Choroid plexus epithelial cell (primary cell): ENCODE results near the gene RBM20.
A peak's percentile ranks its signal among the peaks of the same experiment; 100 is the strongest.

Experiments
- DNase-seq: peaks from one replicate; pipeline ENCODE4 v3.0.0-alpha.2; 2010; ENCODE audit warnings: low read depth
- H3K4me3 ChIP-seq: 2 replicates; pipeline ENCODE4 v1.5.1; 2011; ENCODE audit warnings: low read depth, mild to moderate bottlenecking, control low read depth, low read length, moderate library complexity
- TF ChIP-seq, protein P1 (sequence below): conservative IDR thresholded peaks from 2 replicates; pipeline ENCODE4 v1.5.1; 2011; ENCODE audit warnings: low read depth, mild to moderate bottlenecking, control low read depth, inconsistent platforms, low read length, moderate library complexity

The RBM20 gene

GRCh38 chr10:110804376-110804775 is 160.2 kb downstream of the RBM20 start:
- H3K4me3 ChIP-seq: no peak overlapping the region
- DNase-seq: no peak
- TF ChIP-seq, protein P1, sequence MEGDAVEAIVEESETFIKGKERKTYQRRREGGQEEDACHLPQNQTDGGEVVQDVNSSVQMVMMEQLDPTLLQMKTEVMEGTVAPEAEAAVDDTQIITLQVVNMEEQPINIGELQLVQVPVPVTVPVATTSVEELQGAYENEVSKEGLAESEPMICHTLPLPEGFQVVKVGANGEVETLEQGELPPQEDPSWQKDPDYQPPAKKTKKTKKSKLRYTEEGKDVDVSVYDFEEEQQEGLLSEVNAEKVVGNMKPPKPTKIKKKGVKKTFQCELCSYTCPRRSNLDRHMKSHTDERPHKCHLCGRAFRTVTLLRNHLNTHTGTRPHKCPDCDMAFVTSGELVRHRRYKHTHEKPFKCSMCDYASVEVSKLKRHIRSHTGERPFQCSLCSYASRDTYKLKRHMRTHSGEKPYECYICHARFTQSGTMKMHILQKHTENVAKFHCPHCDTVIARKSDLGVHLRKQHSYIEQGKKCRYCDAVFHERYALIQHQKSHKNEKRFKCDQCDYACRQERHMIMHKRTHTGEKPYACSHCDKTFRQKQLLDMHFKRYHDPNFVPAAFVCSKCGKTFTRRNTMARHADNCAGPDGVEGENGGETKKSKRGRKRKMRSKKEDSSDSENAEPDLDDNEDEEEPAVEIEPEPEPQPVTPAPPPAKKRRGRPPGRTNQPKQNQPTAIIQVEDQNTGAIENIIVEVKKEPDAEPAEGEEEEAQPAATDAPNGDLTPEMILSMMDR: no peak

- no peak for DNase-seq
- TF ChIP-seq, protein P1: no peak
- no peak overlapping the region for H3K4me3 ChIP-seq
Observed at GRCh38 chr10:110805292-110805691, 161.2 kb downstream of the RBM20 start.

- TF ChIP-seq, protein P1: no peak
- DNase-seq: no peak
- H3K4me3 ChIP-seq: no peak overlapping the region
Observed at GRCh38 chr10:110806335-110806734, 162.2 kb downstream of the RBM20 start.

- no peak for DNase-seq
- TF ChIP-seq, protein P1: no peak
- no peak overlapping the region for H3K4me3 ChIP-seq
Observed at GRCh38 chr10:110808123-110808522, 164.0 kb downstream of the RBM20 start.

- TF ChIP-seq, protein P1: no peak
Observed at GRCh38 chr10:110808615-110809014, 164.5 kb downstream of the RBM20 start.

GRCh38 chr10:110810625-110811024 is 166.5 kb downstream of the RBM20 start:
- H3K4me3 ChIP-seq: no peak overlapping the region
- TF ChIP-seq, protein P1: no peak
- no peak for DNase-seq

More at GRCh38 chr10:110808615-110809014, 164.5 kb downstream of the RBM20 start:
- no peak for DNase-seq
- H3K4me3 ChIP-seq: no peak overlapping the region

DNA sequence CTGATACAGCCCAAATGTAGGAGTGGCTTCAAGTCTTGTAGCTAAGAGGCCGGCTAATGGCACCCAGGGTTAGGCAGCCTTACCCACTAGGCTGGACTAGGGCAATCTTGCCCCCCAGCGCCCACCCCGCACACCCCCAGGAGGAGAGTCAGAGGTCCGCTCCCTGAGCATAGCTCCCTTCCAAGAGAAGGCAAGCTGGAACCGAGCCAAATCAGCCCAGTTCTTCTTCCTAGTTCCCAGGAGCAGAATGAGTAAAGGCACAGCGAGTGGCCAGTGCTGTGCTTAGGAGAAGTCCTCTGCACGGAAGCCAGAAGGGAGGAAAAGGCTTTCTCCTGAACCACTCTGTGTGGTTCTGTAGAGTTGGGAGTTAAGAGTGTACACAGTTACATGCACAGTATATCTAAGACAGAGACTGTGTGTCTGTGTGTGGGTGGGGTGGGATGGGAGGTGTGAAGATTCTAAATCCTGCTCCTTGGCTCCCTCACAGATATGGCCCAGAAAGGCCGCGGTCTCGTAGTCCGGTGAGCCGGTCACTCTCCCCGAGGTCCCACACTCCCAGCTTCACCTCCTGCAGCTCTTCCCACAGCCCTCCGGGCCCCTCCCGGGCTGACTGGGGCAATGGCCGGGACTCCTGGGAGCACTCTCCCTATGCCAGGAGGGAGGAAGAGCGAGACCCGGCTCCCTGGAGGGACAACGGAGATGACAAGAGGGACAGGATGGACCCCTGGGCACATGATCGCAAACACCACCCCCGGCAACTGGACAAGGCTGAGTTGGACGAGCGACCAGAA is 167.8 kb downstream of the RBM20 start:
- peak; percentile 41 for DNase-seq
- no peak overlapping the region for H3K4me3 ChIP-seq
- TF ChIP-seq, protein P1: no peak
